Fibroblast of gingiva (primary cell): Measurements from ENCODE around the gene EMC8.
"Not testable (repeated sequence)": the region's sequence is repeated elsewhere in the genome, so short reads cannot be mapped to it uniquely, and the experiment has no call there.

Experiments used
- DNase-seq: peaks from one replicate; pipeline ENCODE4 v3.0.0-alpha.2; 2011; ENCODE audit warnings: low read depth

The EMC8 gene

GRCh38 chr16:85812811-85813700 lies 13.7 kb upstream of the EMC8 start:
- DNase-seq, result no peak

GRCh38 chr16:85812031-85812807 lies 12.9 kb upstream of the EMC8 start:
- DNase-seq, result no peak

GRCh38 chr16:85810742-85811115 lies 11.4 kb upstream of the EMC8 start:
- DNase-seq, result no peak

- DNase-seq, result no peak
These were observed 10.9 kb upstream of the EMC8 start for GRCh38 chr16:85810097-85810741.

- no peak for DNase-seq
These were observed 10.3 kb upstream of the EMC8 start for GRCh38 chr16:85809645-85810044.

- DNase-seq, result no peak
These were observed 9.6 kb upstream of the EMC8 start for GRCh38 chr16:85808926-85809325.

GRCh38 chr16:85808104-85808503 lies 8.8 kb upstream of the EMC8 start:
- DNase-seq, result not testable (repeated sequence)

- DNase-seq, result not testable (repeated sequence)
These were observed 8.0 kb upstream of the EMC8 start for GRCh38 chr16:85807340-85807739.

GRCh38 chr16:85806539-85806938 lies 7.2 kb upstream of the EMC8 start:
- no peak for DNase-seq

- no peak for DNase-seq
These were observed 6.2 kb upstream of the EMC8 start for GRCh38 chr16:85805442-85806045.

GRCh38 chr16:85803570-85803969 lies 4.2 kb upstream of the EMC8 start:
- no peak for DNase-seq

GRCh38 chr16:85800321-85800669 lies 951 bp upstream of the EMC8 start:
- no peak for DNase-seq

GRCh38 chr16:85798901-85799496 lies 345 bp downstream of the EMC8 start:
- peak; percentile 21 for DNase-seq

GRCh38 chr16:85798283-85798776 lies 1.0 kb downstream of the EMC8 start:
- DNase-seq, result no peak

GRCh38 chr16:85796599-85796998 lies 2.7 kb downstream of the EMC8 start:
- no peak for DNase-seq

GRCh38 chr16:85796152-85796551 lies 3.2 kb downstream of the EMC8 start:
- DNase-seq, result no peak

GRCh38 chr16:85794696-85795095 lies 4.6 kb downstream of the EMC8 start:
- no peak for DNase-seq

GRCh38 chr16:85793662-85794298 lies 5.6 kb downstream of the EMC8 start:
- DNase-seq, result no peak

GRCh38 chr16:85789773-85790172 lies 9.6 kb downstream of the EMC8 start:
- DNase-seq, result no peak

GRCh38 chr16:85788819-85789218 lies 10.5 kb downstream of the EMC8 start:
- DNase-seq, result no peak

- peak; percentile 81 for DNase-seq
These were observed 13.4 kb downstream of the EMC8 start for GRCh38 chr16:85785927-85786326.
